HG02798 (cell line): Measurements from ENCODE around the gene HNRNPH3.
"Not testable (repeated sequence)": the region's sequence is repeated elsewhere in the genome, so short reads cannot be mapped to it uniquely, and the experiment has no call there.

Experiments
- ATAC-seq: cut with Tn5 transposase; IDR thresholded peaks from one replicate; pipeline ENCODE4 v1.9.1; 2021; ENCODE audit warnings: mild to moderate bottlenecking; ENCODE audit not compliant: unreplicated experiment, poor library complexity

HNRNPH3 gene

GRCh38 chr10:68331455-68332258 is at the start of gene HNRNPH3:
HNRNPH3 (plus strand) TSS chr10:68332064; CDS start chr10:68337222, 5,158 bp downstream.
- peak; percentile 87 for ATAC-seq

DNA sequence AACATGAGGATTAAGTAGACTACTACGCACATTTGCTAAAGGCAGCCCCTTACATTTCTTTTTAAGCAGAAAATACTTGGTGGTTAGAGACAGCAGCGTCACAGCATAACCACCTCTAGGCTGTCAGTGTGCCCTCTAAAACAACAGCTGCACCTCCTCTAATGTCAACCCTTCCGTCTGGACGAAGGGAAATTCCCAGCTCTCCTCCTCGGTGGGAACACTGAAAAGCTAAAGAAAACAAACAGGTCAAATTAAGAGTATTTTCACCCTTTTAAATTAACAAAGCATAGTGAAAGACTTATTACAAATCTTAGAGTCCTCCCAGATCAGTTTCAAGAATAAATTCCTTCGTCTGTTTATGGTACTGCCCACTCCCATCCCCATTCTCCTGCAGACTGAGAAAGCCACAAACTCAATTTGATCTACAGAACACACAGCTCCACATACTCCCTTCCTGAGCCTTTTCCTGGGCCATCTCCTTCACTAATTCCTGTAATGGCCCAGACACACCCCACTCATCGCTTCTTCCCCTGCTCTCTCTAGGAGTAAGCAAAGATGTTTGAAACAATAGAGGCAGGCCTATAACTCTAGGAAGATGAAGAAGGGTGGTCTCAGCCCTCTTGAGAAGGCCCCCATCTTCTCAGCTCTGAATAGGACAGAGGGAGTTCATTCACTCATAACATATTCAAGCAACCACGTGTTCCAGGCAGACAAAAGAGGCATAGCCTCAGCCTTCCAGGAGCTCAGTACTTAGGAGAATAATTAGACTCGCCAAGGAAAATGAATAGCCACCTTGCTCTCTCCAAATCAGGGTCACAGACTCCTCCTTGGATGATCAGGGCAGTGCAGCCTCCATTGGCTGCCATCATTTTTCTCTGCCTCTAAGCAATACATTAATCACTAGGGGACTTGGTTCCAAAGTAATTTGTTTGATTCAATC is 47.5 kb upstream of the HNRNPH3 start:
- ATAC-seq, result no peak

- ATAC-seq, result no peak
Measured at GRCh38 chr10:68288717-68289116, 43.1 kb upstream of the HNRNPH3 start.

GRCh38 chr10:68290736-68291135 is 41.1 kb upstream of the HNRNPH3 start:
- ATAC-seq, result no peak

DNA sequence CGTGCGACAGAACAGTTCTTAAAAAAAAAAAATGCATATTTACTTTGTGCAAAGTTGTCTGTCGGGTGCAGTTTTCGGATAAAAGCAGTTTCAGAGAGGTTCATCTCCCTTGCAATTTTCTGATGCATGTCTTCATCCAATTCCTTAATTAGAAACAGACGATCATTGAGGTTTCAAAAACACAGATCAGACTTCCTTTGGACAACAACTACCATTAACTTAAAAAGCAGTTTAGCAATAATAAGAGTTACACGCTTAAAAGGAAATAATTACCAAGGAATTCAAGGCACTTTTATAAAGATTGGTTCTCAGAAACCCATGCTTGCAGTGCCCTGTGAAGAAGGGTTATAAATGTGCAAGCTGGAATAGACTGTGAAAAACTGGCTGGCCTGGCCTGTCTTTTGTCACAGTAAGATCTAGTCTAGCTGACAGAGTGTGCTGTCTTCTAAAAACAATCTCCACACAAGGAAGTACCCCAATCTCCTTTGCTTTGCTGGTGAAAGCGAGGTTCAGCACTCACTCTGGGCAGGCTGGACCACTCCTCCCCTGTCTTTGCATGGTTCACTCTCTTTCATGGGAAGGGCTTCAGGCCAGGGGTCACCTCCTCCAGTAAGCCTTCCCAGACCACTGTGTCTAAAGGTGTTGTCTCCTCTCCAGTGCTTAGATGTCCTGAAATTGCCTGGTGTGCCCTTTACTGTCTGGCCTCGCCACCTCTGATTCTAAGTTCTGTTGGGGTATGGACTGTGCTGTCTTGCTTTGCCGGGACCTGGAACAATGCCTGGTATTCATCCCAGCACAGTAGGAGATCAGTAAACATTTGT is 34.8 kb upstream of the HNRNPH3 start:
- ATAC-seq, result no peak

DNA sequence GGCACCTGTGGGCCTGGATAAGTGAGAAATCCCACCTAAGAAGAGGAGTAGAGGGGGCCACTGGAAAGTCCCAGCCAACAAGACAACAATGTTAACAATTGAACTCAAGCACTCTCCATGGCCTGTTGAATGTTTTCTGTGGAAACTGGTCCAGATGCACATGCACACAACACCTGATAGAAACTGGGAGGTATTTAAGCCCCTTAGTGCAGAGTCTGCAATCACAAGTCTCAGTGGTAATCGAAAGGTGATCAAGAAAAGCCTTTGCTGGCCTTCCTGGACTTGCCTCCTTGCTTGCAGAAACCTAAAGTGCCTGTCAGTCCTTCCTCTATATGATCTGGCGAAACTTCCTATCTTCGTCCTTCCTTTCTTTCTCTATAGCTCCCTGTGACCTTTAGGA is 30.6 kb upstream of the HNRNPH3 start:
- ATAC-seq, result no peak

GRCh38 chr10:68301790-68302502 is 29.9 kb upstream of the HNRNPH3 start:
- peak; percentile 69 for ATAC-seq

- ATAC-seq, result no peak
Measured at GRCh38 chr10:68302503-68302823, 29.4 kb upstream of the HNRNPH3 start.

DNA sequence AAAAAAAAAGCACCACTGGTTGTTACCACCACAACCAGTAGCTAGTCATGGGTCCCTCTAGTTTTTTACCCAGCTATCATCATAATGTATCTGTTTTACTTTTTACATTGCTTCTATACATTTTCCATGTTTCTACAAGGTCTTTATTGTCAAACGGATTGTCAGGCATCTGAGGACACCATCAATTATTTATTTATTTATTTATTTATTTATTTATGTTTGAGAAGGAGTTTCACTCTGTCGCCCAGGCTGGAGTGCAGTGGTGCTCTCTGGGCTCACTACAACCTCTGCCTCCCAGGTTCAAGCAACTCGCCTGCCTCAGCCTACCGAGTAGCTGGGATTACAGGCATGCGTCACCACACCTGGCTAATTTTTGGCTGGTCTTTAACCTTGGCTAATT is 29.0 kb upstream of the HNRNPH3 start:
- ATAC-seq, result no peak

- ATAC-seq, result no peak
Measured at GRCh38 chr10:68303849-68304412, 27.9 kb upstream of the HNRNPH3 start.

GRCh38 chr10:68305854-68306253 is 26.0 kb upstream of the HNRNPH3 start:
- no peak for ATAC-seq

GRCh38 chr10:68310531-68310930 is 21.3 kb upstream of the HNRNPH3 start:
- no peak for ATAC-seq

GRCh38 chr10:68314930-68315329 is 16.9 kb upstream of the HNRNPH3 start:
- not testable (repeated sequence) for ATAC-seq

GRCh38 chr10:68315582-68315981 is 16.3 kb upstream of the HNRNPH3 start:
- ATAC-seq, result no peak

DNA sequence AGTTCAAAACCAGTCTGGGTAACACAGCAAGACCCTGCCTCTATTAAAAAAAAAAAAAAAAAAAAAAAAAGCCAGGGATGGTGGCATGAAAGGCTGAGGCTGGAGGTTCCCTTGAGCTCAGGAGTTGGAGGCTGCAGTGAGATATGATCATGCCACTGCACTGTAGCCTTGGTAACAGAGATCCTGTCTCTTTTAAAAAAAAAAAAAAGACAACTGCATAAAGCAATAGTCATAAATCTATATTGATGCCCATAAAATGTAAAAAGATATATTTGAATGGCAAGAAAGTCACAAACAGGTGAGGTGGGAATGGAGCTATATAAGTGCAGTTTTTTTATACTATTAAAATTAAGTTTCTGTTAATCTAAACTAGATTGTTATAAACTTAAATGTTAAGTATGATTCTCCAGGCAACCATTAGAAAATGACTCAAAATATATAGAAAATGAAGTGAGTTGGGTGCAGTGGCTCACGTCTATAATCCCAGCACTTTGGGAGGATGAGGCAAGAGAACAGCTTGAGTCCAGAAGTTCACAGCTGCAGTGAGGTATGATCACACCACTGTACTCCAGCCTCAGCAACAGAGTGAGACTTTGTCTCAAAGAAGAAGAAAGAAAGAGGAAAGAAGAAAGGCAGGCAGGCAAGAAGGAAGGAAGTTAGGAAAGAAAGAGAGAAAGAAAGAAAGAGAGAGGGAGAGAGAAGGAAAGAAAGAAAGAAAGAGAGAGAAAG is 13.4 kb upstream of the HNRNPH3 start:
- no peak for ATAC-seq

GRCh38 chr10:68324396-68324795 is 7.5 kb upstream of the HNRNPH3 start:
- not testable (repeated sequence) for ATAC-seq

DNA sequence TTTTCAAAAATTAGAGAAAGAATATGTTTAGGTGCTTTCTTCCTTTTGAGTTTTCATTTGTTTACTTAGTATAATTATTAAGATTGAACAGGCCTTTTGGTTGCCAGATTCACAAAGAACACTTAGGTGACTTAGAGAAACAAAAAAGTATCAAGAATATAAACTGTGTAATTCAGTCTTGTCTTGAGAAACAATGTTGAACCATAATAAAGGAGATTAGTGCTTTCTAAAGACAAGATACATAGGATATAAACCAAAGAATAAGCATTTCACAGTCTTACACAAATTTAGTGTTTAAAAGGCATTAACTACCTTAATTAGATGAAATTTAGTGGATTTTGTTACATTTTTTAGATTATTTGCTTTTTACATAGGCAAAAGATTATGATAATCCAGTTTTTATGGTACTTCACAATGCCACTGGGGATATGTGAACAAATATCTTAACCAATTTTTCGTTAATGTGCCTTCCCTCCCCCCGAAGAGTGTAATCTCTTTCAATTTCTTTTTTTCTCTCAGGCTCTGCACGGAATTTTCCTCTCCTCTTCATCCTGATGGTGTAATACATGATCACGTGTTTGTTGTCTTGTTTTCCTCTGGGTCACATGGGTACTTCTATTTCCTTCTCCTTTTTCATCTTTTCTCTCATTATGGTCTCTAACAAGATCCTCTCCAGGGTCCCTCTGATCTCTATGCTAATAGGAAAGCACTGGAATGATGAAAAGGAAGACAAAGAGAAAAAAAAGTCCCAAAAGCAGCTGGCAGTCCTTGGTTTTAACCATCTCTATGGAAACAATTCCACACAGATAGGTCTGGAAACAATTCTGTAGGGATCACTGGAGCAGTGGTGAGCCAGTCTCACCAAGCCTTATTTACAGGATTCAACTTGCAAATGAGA is 3.7 kb upstream of the HNRNPH3 start:
- no peak for ATAC-seq

- ATAC-seq, result no peak
Measured at GRCh38 chr10:68329506-68329861, 2.4 kb upstream of the HNRNPH3 start.
